ENCODE measurements around the gene CFAP54. TPM values are rescaled to one million over a fixed set of nuclear protein-coding genes. Genes with fewer than 3 reads are reported as not detected.

The CFAP54 gene
- total RNA-seq, 6 experiments from 2014 or later: 0.09 to 0.34 (median 0.13) TPM

DNA sequence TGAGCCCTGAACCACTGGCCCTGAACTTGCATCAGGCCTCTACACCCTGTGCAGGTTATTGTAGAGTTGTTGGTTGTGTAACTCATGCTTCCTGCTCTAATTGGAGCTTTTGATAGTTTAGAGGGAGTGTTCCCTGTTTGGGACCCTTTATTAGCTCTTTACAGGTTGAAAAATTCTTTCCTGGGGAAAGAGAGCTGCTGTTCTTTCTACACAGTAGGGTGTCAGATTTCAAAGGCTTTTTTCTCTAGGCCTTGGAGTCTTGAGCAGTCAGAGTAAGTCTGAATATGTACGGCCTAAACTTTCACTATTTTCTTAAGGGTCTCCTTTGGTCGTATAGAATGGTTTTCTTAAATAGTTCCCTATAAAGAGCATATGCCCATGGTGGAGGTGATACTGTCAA lies 356.9 kb downstream of the CFAP54 start:
- no peak for DNase-seq
- intact Hi-C loops (cut with DNase I): no loop called here
- ATAC-seq: no peak
- Histone ChIP-seq H3K27ac (no peak overlapping the region), H3K4me1 (no peaks in the 10 kb centered on the region), H3K9me3 (no peaks in the 10 kb centered on the region), H3K36me3 (no peaks in the 10 kb centered on the region), H3K4me3 (no peak overlapping the region), H3K27me3 (no peaks in the 10 kb centered on the region)
- WGBS (ENCODE audit: insufficient coverage, low coverage, low lambda C conversion rate, missing lambda C conversion rate): 45% methylated on average over 2 of the region's 2 CpGs
- no peak for TF ChIP-seq POLR2A (IDR thresholded peaks at IDR 0.05)
- TF ChIP-seq, protein P1, sequence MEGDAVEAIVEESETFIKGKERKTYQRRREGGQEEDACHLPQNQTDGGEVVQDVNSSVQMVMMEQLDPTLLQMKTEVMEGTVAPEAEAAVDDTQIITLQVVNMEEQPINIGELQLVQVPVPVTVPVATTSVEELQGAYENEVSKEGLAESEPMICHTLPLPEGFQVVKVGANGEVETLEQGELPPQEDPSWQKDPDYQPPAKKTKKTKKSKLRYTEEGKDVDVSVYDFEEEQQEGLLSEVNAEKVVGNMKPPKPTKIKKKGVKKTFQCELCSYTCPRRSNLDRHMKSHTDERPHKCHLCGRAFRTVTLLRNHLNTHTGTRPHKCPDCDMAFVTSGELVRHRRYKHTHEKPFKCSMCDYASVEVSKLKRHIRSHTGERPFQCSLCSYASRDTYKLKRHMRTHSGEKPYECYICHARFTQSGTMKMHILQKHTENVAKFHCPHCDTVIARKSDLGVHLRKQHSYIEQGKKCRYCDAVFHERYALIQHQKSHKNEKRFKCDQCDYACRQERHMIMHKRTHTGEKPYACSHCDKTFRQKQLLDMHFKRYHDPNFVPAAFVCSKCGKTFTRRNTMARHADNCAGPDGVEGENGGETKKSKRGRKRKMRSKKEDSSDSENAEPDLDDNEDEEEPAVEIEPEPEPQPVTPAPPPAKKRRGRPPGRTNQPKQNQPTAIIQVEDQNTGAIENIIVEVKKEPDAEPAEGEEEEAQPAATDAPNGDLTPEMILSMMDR (IDR thresholded peaks at IDR 0.05): no peak

DNA sequence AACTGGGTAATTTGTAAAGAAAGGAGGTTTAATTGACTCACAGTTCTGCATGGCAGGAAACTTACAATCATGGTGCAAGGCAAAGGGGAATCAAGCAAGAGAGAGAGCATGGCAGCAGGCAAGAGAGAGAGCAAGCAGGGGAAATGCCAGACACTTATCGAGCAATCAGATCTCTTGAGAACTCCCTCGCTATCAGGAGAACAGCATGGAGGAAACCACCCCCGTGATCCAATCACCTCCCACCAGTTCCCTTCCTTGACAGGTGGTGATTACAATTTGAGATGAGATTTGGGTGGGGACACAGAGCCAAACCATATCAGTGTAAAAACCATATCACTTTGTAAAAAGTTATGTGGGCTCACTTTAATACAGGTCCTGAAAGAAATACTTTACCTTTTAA lies 361.3 kb downstream of the CFAP54 start:
- H3K27me3 ChIP-seq: no peaks in the 10 kb centered on the region
- 25% methylated on average over 1 of the region's 3 CpGs for WGBS (ENCODE audit: insufficient coverage, low coverage, low lambda C conversion rate, missing lambda C conversion rate)
- ATAC-seq (no peak), DNase-seq (no peak)
- intact Hi-C loops (cut with DNase I): no loop called here
- no peak overlapping the region for H3K4me3 ChIP-seq
- no peak overlapping the region for H3K27ac ChIP-seq
- no peak for TF ChIP-seq POLR2A (IDR thresholded peaks at IDR 0.05)
- TF ChIP-seq, protein P1 (IDR thresholded peaks at IDR 0.05): no peak
- H3K9me3 ChIP-seq: no peaks in the 10 kb centered on the region
- no peaks in the 10 kb centered on the region for H3K36me3 ChIP-seq
- no peaks in the 10 kb centered on the region for H3K4me1 ChIP-seq

DNA sequence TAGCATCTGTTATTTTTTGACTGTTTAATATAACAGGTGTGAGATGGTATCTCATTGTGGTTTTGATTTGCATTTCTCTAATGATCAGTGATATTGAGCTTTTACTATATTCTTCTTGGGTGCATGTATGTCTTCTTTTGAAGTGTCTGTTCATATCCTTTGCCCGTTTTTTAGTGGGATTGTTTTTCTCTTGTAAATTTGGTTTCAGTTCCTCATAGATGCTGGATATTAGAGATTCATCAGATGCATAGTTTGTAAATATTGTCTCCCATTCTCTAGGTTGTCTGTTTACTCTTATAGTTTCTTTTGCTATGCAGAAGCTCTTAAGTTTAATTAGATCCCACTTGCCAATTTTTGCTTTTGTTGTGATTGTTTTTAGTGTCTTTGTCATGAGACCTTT lies 368.8 kb downstream of the CFAP54 start:
- H3K36me3 ChIP-seq: no peaks in the 10 kb centered on the region
- 38% methylated on average over 1 of the region's 1 CpG for WGBS (ENCODE audit: insufficient coverage, low coverage, low lambda C conversion rate, missing lambda C conversion rate)
- no peaks in the 10 kb centered on the region for H3K9me3 ChIP-seq
- no peak for ATAC-seq
- no peak for DNase-seq
- intact Hi-C loops (cut with DNase I): no loop called here
- no peak overlapping the region for H3K4me3 ChIP-seq
- TF ChIP-seq, protein P1 (IDR thresholded peaks at IDR 0.05): no peak
- no peak for TF ChIP-seq POLR2A (IDR thresholded peaks at IDR 0.05)
- no peaks in the 10 kb centered on the region for H3K4me1 ChIP-seq
- H3K27me3 ChIP-seq: no peaks in the 10 kb centered on the region
- no peak overlapping the region for H3K27ac ChIP-seq

DNA sequence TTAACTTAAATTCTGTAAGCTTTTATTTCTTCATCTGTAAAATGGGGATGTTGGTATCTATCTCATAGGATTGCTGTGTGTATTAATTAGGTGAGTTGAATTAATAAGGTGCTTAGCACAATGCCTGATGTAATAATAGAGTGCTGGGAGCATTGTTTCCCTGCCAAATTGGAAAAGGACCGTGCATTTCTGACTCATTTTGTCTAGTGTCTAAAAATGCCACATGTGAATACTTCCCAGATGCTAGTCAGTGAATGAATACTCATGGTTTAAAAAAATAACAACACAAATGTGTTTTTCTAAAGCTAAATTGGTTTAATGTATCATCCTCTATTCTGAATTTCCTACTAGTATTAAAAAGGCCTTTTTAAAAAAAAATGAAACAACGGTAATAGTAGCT lies 372.3 kb downstream of the CFAP54 start:
- Histone ChIP-seq H3K4me3 (no peak overlapping the region), H3K9me3 (no peaks in the 10 kb centered on the region), H3K4me1 (no peaks in the 10 kb centered on the region), H3K36me3 (no peaks in the 10 kb centered on the region), H3K27me3 (no peaks in the 10 kb centered on the region), H3K27ac (no peak overlapping the region)
- DNase-seq (no peak), ATAC-seq (no peak)
- intact Hi-C loops (cut with DNase I): no loop called here
- 67% methylated on average over 2 of the region's 2 CpGs for WGBS (ENCODE audit: insufficient coverage, low coverage, low lambda C conversion rate, missing lambda C conversion rate)
- TF ChIP-seq POLR2A (IDR thresholded peaks at IDR 0.05): no peak
- TF ChIP-seq, protein P1 (IDR thresholded peaks at IDR 0.05): no peak

DNA sequence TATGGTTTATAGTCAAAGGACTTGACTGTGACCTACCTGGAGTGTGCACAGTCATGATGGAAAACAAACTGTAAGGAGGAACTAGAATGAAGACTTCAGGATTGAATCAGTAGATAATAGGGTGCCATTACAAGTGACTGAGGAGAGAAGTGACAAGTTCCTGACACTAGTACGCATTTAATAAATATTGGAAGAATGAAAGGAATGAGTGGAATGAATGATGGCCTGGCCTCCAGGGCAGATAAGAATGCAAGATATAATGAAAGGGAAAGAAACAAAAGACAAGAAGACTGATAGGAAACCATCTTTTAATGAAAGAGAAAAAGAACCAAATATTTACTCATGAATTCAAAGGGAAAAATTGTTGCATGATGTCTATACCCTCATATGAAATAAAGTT lies 372.9 kb downstream of the CFAP54 start:
- no peaks in the 10 kb centered on the region for H3K9me3 ChIP-seq
- H3K27me3 ChIP-seq: no peaks in the 10 kb centered on the region
- WGBS (ENCODE audit: insufficient coverage, low coverage, low lambda C conversion rate, missing lambda C conversion rate): 0% methylated on average over 1 of the region's 1 CpG
- DNase-seq: no peak
- H3K27ac ChIP-seq: no peak overlapping the region
- no peaks in the 10 kb centered on the region for H3K36me3 ChIP-seq
- intact Hi-C loops (cut with DNase I): no loop called here
- no peak overlapping the region for H3K4me3 ChIP-seq
- H3K4me1 ChIP-seq: no peaks in the 10 kb centered on the region
- TF ChIP-seq, protein P1 (IDR thresholded peaks at IDR 0.05): no peak
- no peak for TF ChIP-seq POLR2A (IDR thresholded peaks at IDR 0.05)
- ATAC-seq: no peak
